ENCODE results near the gene XRCC5.

Gene XRCC5

DNA sequence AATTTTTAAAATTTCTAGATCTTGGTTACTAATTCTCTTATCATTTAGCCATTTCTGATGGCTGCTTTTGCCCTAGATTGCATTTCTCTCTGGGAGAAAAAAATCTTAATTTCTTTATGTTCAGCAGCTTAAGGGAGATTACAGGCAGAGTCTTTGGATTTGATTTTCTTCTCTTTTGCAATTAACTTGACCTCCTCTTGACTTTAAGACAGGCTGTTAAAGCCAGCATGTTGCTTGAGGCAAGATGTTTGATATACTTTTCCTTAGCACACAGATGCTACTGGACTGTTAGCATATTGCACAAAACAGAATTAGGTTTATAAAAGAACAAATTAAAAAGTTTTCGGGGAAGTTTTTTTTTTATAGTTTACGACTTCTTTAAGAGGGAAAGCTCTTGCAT lies 50.0 kb downstream of the XRCC5 start (continued):
- TF ChIP-seq, protein P1, sequence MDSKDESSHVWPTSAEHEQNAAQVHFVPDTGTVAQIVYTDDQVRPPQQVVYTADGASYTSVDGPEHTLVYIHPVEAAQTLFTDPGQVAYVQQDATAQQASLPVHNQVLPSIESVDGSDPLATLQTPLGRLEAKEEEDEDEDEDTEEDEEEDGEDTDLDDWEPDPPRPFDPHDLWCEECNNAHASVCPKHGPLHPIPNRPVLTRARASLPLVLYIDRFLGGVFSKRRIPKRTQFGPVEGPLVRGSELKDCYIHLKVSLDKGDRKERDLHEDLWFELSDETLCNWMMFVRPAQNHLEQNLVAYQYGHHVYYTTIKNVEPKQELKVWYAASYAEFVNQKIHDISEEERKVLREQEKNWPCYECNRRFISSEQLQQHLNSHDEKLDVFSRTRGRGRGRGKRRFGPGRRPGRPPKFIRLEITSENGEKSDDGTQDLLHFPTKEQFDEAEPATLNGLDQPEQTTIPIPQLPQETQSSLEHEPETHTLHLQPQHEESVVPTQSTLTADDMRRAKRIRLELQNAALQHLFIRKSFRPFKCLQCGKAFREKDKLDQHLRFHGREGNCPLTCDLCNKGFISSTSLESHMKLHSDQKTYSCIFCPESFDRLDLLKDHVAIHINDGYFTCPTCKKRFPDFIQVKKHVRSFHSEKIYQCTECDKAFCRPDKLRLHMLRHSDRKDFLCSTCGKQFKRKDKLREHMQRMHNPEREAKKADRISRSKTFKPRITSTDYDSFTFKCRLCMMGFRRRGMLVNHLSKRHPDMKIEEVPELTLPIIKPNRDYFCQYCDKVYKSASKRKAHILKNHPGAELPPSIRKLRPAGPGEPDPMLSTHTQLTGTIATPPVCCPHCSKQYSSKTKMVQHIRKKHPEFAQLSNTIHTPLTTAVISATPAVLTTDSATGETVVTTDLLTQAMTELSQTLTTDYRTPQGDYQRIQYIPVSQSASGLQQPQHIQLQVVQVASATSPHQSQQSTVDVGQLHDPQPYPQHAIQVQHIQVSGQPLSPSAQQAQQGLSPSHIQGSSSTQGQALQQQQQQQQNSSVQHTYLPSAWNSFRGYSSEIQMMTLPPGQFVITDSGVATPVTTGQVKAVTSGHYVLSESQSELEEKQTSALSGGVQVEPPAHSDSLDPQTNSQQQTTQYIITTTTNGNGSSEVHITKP (tag by site-specific recombination; IDR thresholded peaks at IDR 0.05): no peak
- TF ChIP-seq ZFHX2 (tag by site-specific recombination; conservative IDR thresholded peaks at IDR 0.05): no peak
- TF ChIP-seq ZNF544 (tag by site-specific recombination; IDR thresholded peaks at IDR 0.05): no peak
- no peak for TF ChIP-seq ZNF530 (tag by site-specific recombination; IDR thresholded peaks at IDR 0.05; ENCODE audit: low read depth)
- TF ChIP-seq ZNF48 (tag by site-specific recombination; IDR thresholded peaks at IDR 0.05): no peak

GRCh38 chr2:216159646-216160045 lies 50.5 kb downstream of the XRCC5 start:
- no peak for TF ChIP-seq HOXD13 (CRISPR knock-in tag; IDR thresholded peaks at IDR 0.05; ENCODE audit: borderline replicate concordance)
- TF ChIP-seq, protein P2, sequence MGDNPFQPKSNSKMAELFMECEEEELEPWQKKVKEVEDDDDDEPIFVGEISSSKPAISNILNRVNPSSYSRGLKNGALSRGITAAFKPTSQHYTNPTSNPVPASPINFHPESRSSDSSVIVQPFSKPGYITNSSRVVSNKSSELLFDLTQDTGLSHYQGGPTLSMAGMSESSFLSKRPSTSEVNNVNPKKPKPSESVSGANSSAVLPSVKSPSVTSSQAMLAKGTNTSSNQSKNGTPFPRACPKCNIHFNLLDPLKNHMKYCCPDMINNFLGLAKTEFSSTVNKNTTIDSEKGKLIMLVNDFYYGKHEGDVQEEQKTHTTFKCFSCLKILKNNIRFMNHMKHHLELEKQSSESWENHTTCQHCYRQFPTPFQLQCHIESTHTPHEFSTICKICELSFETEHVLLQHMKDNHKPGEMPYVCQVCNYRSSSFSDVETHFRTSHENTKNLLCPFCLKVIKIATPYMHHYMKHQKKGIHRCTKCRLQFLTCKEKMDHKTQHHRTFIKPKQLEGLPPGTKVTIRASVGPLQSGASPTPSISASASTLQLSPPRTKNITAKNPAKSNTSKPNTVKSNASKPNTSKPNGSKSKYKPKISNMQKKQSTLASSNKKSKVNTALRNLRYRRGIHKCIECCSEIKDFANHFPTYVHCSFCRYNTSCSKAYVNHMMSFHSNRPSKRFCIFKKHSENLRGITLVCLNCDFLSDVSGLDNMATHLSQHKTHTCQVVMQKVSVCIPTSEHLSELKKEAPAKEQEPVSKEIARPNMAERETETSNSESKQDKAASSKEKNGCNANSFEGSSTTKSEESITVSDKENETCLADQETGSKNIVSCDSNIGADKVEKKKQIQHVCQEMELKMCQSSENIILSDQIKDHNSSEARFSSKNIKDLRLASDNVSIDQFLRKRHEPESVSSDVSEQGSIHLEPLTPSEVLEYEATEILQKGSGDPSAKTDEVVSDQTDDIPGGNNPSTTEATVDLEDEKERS (tag by site-specific recombination; IDR thresholded peaks at IDR 0.05): no peak
- TF ChIP-seq ZNF654 (tag by site-specific recombination; IDR thresholded peaks at IDR 0.05; ENCODE audit: low read depth): no peak
- Histone ChIP-seq H3K4me1 (ENCODE audit: control insufficient read depth, insufficient read depth, low read length) (no peaks in the 10 kb centered on the region), H3K9me3 (ENCODE audit: control insufficient read depth, insufficient read depth, low read depth, low read length) (no peaks in the 10 kb centered on the region), H3K27ac (ENCODE audit: extremely low read depth, low read depth, low read length) (no peak overlapping the region), H3K36me3 (ENCODE audit: control insufficient read depth in 2 of 2, insufficient read depth in 1 of 2, low read length in 2 of 2) (peaks cover 49 to 92% of the 10 kb centered on the region in 2 experiments), H3K4me3 (ENCODE audit: low read depth, low read length) (no peak overlapping the region)
- CTCF ChIA-PET: interaction anchor here (0.6 to 1.3 kb wide), 4 partner anchors 45 to 127 kb away, joined by 3 to 4 read pairs (median 4); no protein-coding TSS in a partner anchor
- POLR2A ChIA-PET: no interaction called here

DNA sequence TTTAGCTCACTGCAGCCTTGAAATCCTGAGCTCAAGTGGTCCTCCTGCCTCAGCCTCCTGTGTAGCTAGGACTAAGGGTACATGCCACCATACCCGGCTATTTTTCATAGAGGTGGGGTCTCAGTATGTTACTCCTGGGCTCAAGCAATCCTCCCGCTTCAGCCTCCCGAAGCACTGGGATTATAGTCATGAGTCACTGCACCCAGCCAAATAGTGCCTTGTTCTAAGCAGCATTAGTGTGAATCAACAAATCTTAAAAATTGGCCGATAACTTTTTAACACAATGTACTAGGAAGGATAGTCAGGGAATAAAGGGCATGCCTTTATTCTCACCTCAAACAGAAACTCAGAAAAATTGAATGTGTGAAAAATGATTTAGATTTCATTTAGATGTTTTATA lies 51.6 kb downstream of the XRCC5 start:
- no peak overlapping the region for H3K4me3 ChIP-seq (ENCODE audit: low read depth, low read length)
- TF ChIP-seq BCL11A (tag by site-specific recombination; IDR thresholded peaks at IDR 0.05; ENCODE audit: low read depth) (no peak), ZNF335 (tag by site-specific recombination; conservative IDR thresholded peaks at IDR 0.05) (no peak), ZSCAN30 (tag by site-specific recombination; IDR thresholded peaks at IDR 0.05) (no peak), BCL6B (tag by site-specific recombination; IDR thresholded peaks at IDR 0.05) (no peak), ZNF830 (tag by site-specific recombination; IDR thresholded peaks at IDR 0.05; ENCODE audit: low read depth) (no peak), ZNF404 (tag by site-specific recombination; IDR thresholded peaks at IDR 0.05) (no peak), ZNF747 (tag by site-specific recombination; IDR thresholded peaks at IDR 0.05) (no peak), ZBTB21 (tag by site-specific recombination; IDR thresholded peaks at IDR 0.05) (no peak), ZNF560 (tag by site-specific recombination; IDR thresholded peaks at IDR 0.05; ENCODE audit: borderline replicate concordance) (no peak)
- TF ChIP-seq, protein P3, sequence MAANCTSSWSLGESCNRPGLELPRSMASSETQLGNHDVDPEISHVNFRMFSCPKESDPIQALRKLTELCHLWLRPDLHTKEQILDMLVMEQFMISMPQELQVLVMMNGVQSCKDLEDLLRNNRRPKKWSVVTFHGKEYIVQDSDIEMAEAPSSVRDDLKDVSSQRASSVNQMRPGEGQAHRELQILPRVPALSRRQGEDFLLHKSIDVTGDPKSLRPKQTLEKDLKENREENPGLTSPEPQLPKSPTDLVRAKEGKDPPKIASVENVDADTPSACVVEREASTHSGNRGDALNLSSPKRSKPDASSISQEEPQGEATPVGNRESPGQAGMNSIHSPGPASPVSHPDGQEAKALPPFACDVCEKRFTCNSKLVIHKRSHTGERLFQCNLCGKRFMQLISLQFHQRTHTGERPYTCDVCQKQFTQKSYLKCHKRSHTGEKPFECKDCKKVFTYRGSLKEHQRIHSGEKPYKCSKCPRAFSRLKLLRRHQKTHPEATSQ (tag by site-specific recombination; IDR thresholded peaks at IDR 0.05): no peak
- ChIA-PET POLR2A (interaction anchor here (1.4 kb wide), 1 partner anchor 338 kb away, joined by 4 read pairs; the partner anchor contains the start of gene RPL37A), CTCF (interaction anchor here (1.0 kb wide), 1 partner anchor 46 kb away, joined by 3 read pairs; no protein-coding TSS in a partner anchor)
- H3K36me3 ChIP-seq (ENCODE audit: control insufficient read depth in 2 of 2, insufficient read depth in 1 of 2, low read length in 2 of 2): peaks cover 42 to 92% of the 10 kb centered on the region in 2 experiments
- H3K27ac ChIP-seq (ENCODE audit: extremely low read depth, low read depth, low read length): no peak overlapping the region
- H3K4me1 ChIP-seq (ENCODE audit: control insufficient read depth, insufficient read depth, low read length): no peaks in the 10 kb centered on the region
- H3K9me3 ChIP-seq (ENCODE audit: control insufficient read depth, insufficient read depth, low read depth, low read length): no peaks in the 10 kb centered on the region

Data from HEK293 (cell line).